A549 (cell line): ENCODE measurements around the gene ANKRD35.

Source experiments
- CEBPB ChIP-seq, 2 experiments: fragments of >200 bp in 1 of 2; sonication (Bioruptor Twin) in 1 of 2; formaldehyde crosslinking in 1 of 2; IDR thresholded peaks; 2 replicates each; pipeline ENCODE4 v1.6.1; 2012 to 2016
- HEYL ChIP-seq: fragments of 250-450 bp; sonication (Bioruptor Pico); IDR thresholded peaks from 2 replicates; pipeline ENCODE4 v1.8.0; 2021; ENCODE audit warnings: mild to moderate bottlenecking, moderate library complexity
- KDM1A ChIP-seq: fragments of 200-600 bp; sonication (generic); IDR thresholded peaks from 2 replicates; pipeline ENCODE4 v1.6.1; 2016; ENCODE audit warnings: low read depth, mild to moderate bottlenecking
- POLR2A ChIP-seq: IDR thresholded peaks from 2 replicates; pipeline ENCODE4 v1.6.1; 2012; ENCODE audit warnings: mild to moderate bottlenecking, low read length
- RAD21 ChIP-seq, 2 experiments: fragments of >200 bp in 1 of 2; sonication (Bioruptor Twin) in 1 of 2; formaldehyde crosslinking in 1 of 2; IDR thresholded peaks in 1 of 2; conservative IDR thresholded peaks in 1 of 2; 2 replicates in 1 of 2; 3 replicates in 1 of 2; pipeline ENCODE4 v1.6.1; 2012 to 2018; ENCODE audit warnings: inconsistent platforms in 1 of 2
- SMC3 ChIP-seq: fragments of >200 bp; sonication (Bioruptor Twin); formaldehyde crosslinking; IDR thresholded peaks from 3 replicates; pipeline ENCODE4 v1.6.1; 2018; ENCODE audit warnings: inconsistent platforms
- TFCP2L1 ChIP-seq: fragments of 250-450 bp; sonication (Bioruptor Pico); IDR thresholded peaks from 2 replicates; pipeline ENCODE4 v1.5.0; 2021; ENCODE audit warnings: mild to moderate bottlenecking
- ZC3H11A ChIP-seq: fragments of 450-650 bp; IDR thresholded peaks from 2 replicates; pipeline ENCODE4 v1.6.1; 2014; ENCODE audit warnings: antibody characterized with exemption, mild to moderate bottlenecking
- TF ChIP-seq, protein P1 (sequence below): fragments of >200 bp; sonication (Bioruptor Twin); formaldehyde crosslinking; IDR thresholded peaks from 3 replicates; pipeline ENCODE4 v1.5.1; 2016
- TF ChIP-seq, protein P2 (sequence below): IDR thresholded peaks from 2 replicates; pipeline ENCODE4 v1.6.1; 2012
- TF ChIP-seq, protein P3 (sequence below): fragments of >200 bp; sonication (Bioruptor Twin); formaldehyde crosslinking; IDR thresholded peaks from 2 replicates; pipeline ENCODE4 v1.6.1; 2016

- TF ChIP-seq, protein P1, sequence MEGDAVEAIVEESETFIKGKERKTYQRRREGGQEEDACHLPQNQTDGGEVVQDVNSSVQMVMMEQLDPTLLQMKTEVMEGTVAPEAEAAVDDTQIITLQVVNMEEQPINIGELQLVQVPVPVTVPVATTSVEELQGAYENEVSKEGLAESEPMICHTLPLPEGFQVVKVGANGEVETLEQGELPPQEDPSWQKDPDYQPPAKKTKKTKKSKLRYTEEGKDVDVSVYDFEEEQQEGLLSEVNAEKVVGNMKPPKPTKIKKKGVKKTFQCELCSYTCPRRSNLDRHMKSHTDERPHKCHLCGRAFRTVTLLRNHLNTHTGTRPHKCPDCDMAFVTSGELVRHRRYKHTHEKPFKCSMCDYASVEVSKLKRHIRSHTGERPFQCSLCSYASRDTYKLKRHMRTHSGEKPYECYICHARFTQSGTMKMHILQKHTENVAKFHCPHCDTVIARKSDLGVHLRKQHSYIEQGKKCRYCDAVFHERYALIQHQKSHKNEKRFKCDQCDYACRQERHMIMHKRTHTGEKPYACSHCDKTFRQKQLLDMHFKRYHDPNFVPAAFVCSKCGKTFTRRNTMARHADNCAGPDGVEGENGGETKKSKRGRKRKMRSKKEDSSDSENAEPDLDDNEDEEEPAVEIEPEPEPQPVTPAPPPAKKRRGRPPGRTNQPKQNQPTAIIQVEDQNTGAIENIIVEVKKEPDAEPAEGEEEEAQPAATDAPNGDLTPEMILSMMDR = no peak
- TF ChIP-seq HEYL (no peak), KDM1A (no peak), CEBPB (IDR thresholded peaks at IDR 0.05) (no peak), SMC3 (no peak), POLR2A (no peak), RAD21 (conservative IDR thresholded peaks at IDR 0.05 in 1 of 2, IDR thresholded peaks at IDR 0.05 in 1 of 2) (no peak), ZC3H11A (no peak), TFCP2L1 (CRISPR knock-in tag) (no peak)
- TF ChIP-seq, protein P2, sequence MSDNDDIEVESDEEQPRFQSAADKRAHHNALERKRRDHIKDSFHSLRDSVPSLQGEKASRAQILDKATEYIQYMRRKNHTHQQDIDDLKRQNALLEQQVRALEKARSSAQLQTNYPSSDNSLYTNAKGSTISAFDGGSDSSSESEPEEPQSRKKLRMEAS = no peak
- TF ChIP-seq, protein P3, sequence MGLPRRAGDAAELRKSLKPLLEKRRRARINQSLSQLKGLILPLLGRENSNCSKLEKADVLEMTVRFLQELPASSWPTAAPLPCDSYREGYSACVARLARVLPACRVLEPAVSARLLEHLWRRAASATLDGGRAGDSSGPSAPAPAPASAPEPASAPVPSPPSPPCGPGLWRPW = no peak
Measured at GRCh38 chr1:145828367-145829026, 57.2 kb downstream of the ANKRD35 start.
